HFFc6 (cell line): ENCODE data around the gene CDC42BPA. TPM values are rescaled to one million over a fixed set of nuclear protein-coding genes. Genes with fewer than 3 reads are reported as not detected.
"Not testable (repeated sequence)": the region's sequence is repeated elsewhere in the genome, so short reads cannot be mapped to it uniquely, and the experiment has no call there.

ENCODE experiments used
- DNase-seq: peaks from one replicate; pipeline ENCODE4 v3.0.0-alpha.2; 2018
- H3K27ac Mint-ChIP-seq: 2 replicates; pipeline ENCODE4 v1.8.0; 2020; ENCODE audit warnings: mild to moderate bottlenecking, mixed read lengths
- H3K27me3 Mint-ChIP-seq: 2 replicates; pipeline ENCODE4 v1.8.0; 2021; ENCODE audit warnings: mild to moderate bottlenecking, moderate library complexity, mixed read lengths; ENCODE audit not compliant: insufficient read depth
- H3K36me3 Mint-ChIP-seq: 2 replicates; pipeline ENCODE4 v1.8.0; 2021; ENCODE audit warnings: low read depth, mixed read lengths
- H3K4me1 Mint-ChIP-seq: 2 replicates; pipeline ENCODE4 v1.8.0; 2020; ENCODE audit warnings: low read depth, mixed read lengths
- H3K4me3 Mint-ChIP-seq: 2 replicates; pipeline ENCODE4 v1.8.0; 2020; ENCODE audit warnings: mild to moderate bottlenecking, moderate library complexity, mixed read lengths
- H3K9me3 Mint-ChIP-seq: 2 replicates; pipeline ENCODE4 v1.8.0; 2020; ENCODE audit warnings: mild to moderate bottlenecking, mixed read lengths
- CTCF ChIP-seq: fragments of 200-600 bp; sonication (generic); IDR thresholded peaks from 2 replicates; pipeline ENCODE4 v1.5.0; 2021; ENCODE audit warnings: antibody characterized with exemption, mild to moderate bottlenecking
- total RNA-seq, 6 experiments: library from RNA; stranded (reverse); fragmentation: NEBNext Ultra II Directional; extraction: Animal tissue kit (Norgen Biotek cat#: 25700); gene quantifications; 2 replicates in 1 of 6; 3 replicates in 5 of 6; pipeline ENCODE4 v1.2.3, GENCODE V29; 2021

Gene CDC42BPA
- total RNA-seq, 6 experiments from 2014 or later: 32.8 to 37.8 (median 35.8) TPM

- H3K27ac Mint-ChIP-seq: no peak overlapping the region
- H3K4me1 Mint-ChIP-seq: peaks cover 28% of the 10 kb centered on the region
- H3K4me3 Mint-ChIP-seq: no peak overlapping the region
These were observed 182.0 kb downstream of the CDC42BPA start for GRCh38 chr1:227136210-227136820.

GRCh38 chr1:227134686-227135314 lies 183.5 kb downstream of the CDC42BPA start:
- Mint-ChIP-seq H3K4me1 (peaks cover 35% of the 10 kb centered on the region), H3K27me3 (no peaks in the 10 kb centered on the region; the same call in 1 of the 2 replicates), H3K27ac (no peak overlapping the region), H3K36me3 (peaks cover 28% of the 10 kb centered on the region), H3K9me3 (no peaks in the 10 kb centered on the region), H3K4me3 (no peak overlapping the region)
- no peak for TF ChIP-seq CTCF
- DNase-seq: no peak

More at GRCh38 chr1:227136210-227136820, 182.0 kb downstream of the CDC42BPA start:
- Mint-ChIP-seq H3K9me3 (no peaks in the 10 kb centered on the region), H3K36me3 (peaks cover 24% of the 10 kb centered on the region), H3K27me3 (no peaks in the 10 kb centered on the region; the same call in 1 of the 2 replicates)
- no peak for TF ChIP-seq CTCF
- no peak for DNase-seq

GRCh38 chr1:227132695-227133094 lies 185.6 kb downstream of the CDC42BPA start:
- not testable (repeated sequence) for DNase-seq, H3K4me3 Mint-ChIP-seq, H3K27me3 Mint-ChIP-seq, H3K27ac Mint-ChIP-seq, H3K9me3 Mint-ChIP-seq
- peaks cover 27% of the 10 kb centered on the region for H3K36me3 Mint-ChIP-seq
- H3K4me1 Mint-ChIP-seq: peaks cover 35% of the 10 kb centered on the region

- TF ChIP-seq CTCF: peak; percentile 82
- Mint-ChIP-seq H3K9me3 (no peaks in the 10 kb centered on the region), H3K4me1 (peaks cover 28% of the 10 kb centered on the region), H3K27ac (no peak overlapping the region), H3K4me3 (no peak overlapping the region), H3K36me3 (peaks cover 28% of the 10 kb centered on the region), H3K27me3 (no peaks in the 10 kb centered on the region; the same call in 1 of the 2 replicates)
- peak; percentile 57 for DNase-seq
These were observed 187.1 kb downstream of the CDC42BPA start for GRCh38 chr1:227131193-227131592.

GRCh38 chr1:227127891-227128290 lies 190.4 kb downstream of the CDC42BPA start:
- H3K4me1 Mint-ChIP-seq: peaks cover 22% of the 10 kb centered on the region
- no peak for TF ChIP-seq CTCF
- H3K9me3 Mint-ChIP-seq: no peaks in the 10 kb centered on the region
- no peak overlapping the region for H3K27ac Mint-ChIP-seq
- peaks cover 13% of the 10 kb centered on the region for H3K36me3 Mint-ChIP-seq
- no peaks in the 10 kb centered on the region; the same call in none of the 2 replicates for H3K27me3 Mint-ChIP-seq
- H3K4me3 Mint-ChIP-seq: no peak overlapping the region
- DNase-seq: no peak

GRCh38 chr1:227125929-227126545 lies 192.3 kb downstream of the CDC42BPA start:
- Mint-ChIP-seq H3K4me1 (peaks cover 16% of the 10 kb centered on the region), H3K9me3 (no peaks in the 10 kb centered on the region), H3K27me3 (no peaks in the 10 kb centered on the region; the same call in none of the 2 replicates), H3K36me3 (peaks cover 11% of the 10 kb centered on the region), H3K4me3 (no peak overlapping the region), H3K27ac (no peak overlapping the region; the same call in 1 of the 2 replicates)
- no peak for TF ChIP-seq CTCF
- no peak for DNase-seq
